GM19372 (cell line): Measurements from ENCODE around the gene GRID1.

Source experiments
- ATAC-seq: cut with Tn5 transposase; IDR thresholded peaks from one replicate; pipeline ENCODE4 v1.9.1; 2021; ENCODE audit warnings: mild to moderate bottlenecking, low read depth, moderate library complexity; ENCODE audit not compliant: unreplicated experiment

Gene GRID1

DNA sequence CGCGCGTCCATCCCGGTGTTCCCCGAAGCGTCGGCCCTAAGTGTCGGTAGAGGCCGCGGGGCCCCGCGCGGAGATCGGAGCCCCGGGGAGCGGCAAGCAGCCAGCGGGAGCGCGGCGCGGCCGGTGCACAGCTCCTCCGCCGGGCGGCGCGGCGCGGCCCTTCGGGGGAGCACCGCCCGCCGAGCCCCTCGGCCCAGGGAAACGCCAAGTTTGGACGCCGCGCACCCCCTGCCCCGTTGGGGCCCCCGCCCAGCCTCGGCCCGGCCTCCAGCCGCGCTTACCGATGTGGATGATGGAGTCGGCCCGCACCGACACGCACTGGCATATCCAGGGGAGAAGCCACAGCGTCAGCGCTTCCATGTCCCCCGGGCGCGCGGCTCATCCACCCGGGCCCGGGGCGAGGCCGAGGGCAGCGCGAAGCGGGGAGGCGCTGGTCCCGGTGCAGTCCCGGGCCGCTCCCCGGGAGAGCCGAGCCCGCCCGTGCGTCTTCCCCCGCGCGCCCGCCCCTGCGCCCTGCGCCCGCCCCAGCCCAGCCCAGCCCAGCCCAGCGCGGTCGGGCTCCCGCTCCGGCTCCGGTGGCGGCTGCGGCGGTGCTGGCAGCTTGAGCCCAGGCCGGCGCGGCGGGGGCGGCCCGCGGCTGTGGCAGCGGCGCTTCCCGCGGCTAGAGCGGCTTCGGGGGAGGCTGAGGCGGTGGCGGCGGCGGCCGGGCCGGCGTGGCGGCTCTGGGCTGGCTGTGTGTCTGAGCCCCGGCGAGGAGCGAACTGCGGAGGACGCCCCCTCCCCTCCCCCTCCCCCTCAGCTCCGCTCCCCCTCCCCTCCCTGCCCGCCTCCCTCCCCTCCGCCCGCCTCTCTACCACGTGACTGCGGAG is at the start of gene GRID1:
Gene GRID1, minus strand, starts transcription at position 763 of the 869 bp plus-strand sequence.
- no peak for ATAC-seq

DNA sequence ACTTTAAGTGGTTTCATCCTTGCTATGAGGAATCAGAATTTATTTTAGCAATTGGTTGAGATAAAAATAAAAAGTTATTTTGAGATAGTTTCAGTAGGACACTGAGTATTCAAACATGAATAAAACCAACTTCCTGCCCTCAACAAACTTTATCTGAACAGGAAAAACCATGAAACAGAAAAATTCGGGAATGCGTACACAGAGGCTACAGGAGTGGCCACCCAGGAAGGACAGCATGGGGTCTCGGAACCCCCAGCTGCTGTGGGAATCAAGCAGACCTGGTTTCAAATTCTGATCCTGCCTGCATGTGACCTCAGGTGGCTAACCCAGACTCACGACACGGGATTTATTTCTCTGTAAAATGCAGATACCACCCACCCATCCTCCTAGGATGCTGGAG is 49.0 kb upstream of the GRID1 start:
- ATAC-seq: no peak

DNA sequence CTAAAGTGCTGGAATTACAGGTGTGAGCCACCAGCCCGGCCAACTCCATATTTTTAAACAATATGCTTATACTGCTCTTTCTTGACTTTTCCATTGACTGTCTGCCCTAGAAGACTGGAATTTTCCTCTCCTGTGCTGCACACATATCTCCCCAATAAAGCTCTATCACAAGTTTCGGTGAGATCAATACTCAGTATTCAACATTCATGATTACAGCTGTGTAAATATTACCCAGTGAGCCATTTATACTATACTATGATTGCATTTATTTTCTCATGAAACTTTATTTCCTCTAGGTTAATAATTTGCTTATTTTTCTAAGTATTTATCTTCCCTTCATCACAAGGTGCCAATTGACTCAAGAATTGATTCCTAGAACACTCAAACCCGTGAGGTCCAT is 48.5 kb upstream of the GRID1 start:
- ATAC-seq: no peak

DNA sequence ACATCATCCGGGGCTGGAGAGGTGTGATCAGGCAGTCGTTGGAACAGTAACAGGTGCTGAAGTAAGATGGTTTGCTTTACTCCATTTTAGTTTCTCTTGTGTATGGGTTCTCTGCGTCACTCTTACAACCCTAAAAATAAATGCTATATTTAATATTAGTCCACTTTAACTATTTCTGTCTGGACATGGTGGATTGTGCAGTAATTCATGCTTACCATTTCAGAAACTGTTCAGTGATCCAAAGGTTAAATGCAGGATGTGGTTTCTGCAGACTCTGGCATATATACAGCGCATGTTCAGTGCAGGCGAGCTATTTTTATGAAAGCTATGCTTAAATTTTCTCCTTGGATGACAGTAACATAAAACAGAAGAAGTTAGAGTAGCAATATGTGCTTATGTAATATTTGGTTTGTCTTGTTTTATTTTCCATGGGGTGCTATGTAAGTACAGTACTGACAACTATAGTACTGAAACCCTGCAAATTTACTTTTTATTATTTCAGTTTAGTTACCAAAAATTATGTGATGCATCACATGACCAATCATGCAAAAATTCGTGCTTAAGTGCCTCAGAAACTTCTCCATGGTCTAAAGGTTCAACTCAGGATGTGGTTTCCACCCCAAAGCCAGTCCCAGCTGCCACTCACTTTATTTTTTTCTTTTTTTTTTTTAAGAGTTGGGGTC is 46.6 kb upstream of the GRID1 start:
- ATAC-seq: peak; percentile 58

DNA sequence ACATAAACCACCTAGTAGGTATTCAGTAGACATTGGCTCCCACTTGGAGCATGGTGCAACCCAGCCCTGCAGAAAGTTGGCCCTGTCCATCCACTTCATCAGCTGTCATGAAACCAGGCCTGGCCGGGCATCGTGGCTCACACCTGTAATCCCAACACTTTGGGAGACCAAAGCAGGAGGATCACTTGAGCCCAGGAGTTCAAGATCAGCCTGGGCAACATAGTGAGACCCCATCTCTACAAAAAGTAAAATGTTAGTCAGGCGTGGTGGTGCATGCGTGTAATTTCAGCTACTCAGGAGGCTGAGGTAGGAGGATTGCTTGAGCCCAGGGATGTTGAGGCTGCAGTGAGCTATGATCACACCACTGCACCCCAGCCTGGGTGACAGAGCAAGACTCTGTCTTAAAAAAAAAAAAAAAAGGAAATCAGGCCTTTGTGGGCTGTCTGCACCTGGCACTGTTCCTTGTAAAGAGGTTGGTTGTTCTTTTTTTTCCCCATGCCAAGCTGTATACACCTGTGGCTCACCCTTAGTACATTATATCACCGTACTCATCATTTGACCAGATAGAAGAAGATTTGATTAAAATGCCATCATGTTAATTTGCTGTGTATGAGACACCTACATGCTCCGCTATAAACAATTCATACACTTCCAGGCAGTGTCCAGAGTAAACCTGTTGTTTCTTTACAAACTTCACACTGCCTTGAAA is 45.4 kb upstream of the GRID1 start:
- no peak for ATAC-seq

DNA sequence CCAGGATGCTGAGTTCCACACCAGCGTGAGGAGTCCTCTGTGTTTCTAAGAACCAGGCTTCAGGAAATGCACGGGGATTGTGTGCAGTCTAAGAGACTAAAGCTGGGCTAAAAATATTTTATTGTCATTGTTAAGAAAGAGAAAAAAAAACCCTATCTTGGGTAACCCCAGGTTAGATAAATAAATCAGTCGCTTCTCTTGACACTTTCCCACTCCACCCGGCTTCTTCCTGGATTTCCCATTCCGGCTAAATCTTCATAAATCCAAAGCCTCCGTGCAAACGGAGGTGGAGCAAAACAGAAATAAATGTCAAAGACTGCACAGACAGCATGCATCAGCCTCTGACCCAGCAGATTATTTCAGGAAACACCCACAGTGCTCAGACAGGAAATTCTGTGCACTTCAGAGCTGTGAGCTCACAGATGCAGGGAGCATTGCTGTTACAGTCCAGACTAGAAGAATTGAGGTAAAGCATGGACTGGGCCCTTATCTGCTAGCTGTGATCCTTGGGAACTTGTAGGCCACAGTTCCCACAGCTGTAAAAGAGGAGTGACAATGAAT is 44.8 kb upstream of the GRID1 start:
- peak; percentile 59 for ATAC-seq

DNA sequence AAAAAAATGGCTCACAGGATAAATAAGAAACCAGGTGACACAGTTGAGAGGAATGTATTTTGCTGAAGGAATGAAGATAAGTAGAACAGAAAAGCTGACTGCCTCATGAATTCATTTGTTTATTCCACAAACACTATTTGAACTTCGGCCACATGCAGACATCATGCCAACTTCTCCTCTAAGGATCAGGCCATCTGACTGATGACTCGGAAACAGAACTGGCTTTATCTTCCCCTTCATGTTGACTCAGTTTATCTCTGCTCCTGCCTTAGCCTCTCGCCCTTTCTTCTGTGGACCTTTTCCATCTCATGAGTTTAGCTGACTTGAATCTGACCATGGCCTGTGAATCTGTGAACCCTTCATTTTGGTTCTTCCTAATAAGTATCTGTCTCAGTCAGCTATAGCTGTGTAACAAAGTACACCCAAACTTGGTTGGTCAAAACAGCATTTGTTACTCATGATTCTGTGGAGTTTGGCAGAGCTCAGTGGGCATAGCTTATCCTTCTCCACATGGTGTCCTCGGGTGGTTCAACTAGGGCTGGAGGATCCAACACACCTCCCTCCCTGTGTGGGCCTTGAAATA is 44.0 kb upstream of the GRID1 start:
- no peak for ATAC-seq

DNA sequence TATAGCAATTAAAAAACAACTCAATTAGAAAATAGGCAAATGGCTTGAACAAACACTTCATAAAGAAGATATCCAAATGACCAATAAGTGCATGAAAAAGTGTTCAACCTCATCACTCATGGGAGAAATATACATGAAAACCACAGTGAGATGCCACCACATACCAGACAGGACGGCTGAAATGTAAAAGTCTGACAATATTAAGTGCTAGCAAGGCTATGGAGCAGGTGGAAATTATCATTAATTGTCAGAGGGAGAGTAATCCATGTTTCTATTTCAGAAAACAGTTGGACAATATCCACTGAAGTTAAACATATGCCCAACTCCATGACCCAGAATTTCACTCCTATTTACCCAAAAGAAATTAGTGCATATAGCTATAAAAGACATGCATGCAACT is 42.6 kb upstream of the GRID1 start:
- no peak for ATAC-seq

DNA sequence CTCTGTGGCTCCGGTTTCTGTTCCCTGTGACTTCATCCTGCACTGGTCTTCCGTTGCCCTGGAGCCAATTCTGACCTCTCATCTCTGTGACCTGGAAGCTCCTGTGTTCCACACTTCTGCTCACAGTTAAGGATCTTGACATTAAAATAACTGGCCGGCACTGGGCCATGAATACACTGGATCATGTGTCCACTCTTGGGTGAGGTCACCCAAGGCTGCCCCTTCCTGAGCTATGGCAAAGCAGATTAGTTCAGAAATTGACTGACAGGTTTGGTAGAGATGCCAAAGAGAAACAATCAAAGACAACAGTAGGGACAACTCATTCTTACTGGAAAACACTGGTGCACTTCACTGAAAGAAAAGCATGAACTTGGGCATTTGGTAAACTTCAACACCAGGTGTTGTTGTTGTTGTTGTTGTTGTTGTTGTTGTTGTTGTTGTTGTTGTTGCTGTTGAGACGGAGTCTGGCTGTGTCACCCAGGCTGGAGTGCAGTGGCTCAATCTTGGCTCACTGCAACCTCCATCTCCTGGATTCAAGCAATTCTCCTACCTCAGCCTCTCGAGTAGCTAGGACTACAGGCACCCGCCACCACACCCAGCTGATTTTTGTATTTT is 36.7 kb upstream of the GRID1 start:
- no peak for ATAC-seq

DNA sequence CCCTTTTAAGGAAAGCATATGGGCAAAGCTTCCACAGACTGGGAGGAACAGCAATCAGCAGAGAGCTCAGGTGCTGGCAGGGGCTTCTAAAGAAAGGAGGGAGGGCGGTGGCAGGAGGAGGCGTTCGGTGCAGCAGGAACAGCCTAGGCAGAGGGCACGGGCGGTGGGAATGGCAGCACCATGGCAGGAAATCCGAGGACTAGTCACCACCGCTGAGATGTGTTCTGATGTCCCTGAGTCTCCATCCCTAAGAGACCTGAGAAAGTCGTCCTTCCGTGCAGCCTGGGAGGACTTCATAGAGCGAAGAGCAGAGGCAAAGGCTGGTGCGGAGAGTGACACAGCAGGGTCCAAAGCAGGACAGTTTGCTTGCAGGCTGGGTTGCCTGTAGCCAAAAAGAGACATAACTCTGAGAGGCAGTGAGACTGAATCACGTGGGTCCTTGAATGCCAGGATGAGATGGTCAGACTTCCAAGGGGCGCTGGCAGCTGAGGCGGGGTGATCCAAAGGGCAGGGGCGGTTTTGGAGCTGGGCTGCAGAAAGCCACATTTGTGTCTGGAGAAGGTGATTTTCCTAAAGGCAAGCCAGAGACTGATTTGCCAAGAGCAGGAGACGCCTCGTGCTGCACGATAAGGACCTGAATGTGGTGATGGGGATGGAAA is 35.8 kb upstream of the GRID1 start:
- no peak for ATAC-seq

DNA sequence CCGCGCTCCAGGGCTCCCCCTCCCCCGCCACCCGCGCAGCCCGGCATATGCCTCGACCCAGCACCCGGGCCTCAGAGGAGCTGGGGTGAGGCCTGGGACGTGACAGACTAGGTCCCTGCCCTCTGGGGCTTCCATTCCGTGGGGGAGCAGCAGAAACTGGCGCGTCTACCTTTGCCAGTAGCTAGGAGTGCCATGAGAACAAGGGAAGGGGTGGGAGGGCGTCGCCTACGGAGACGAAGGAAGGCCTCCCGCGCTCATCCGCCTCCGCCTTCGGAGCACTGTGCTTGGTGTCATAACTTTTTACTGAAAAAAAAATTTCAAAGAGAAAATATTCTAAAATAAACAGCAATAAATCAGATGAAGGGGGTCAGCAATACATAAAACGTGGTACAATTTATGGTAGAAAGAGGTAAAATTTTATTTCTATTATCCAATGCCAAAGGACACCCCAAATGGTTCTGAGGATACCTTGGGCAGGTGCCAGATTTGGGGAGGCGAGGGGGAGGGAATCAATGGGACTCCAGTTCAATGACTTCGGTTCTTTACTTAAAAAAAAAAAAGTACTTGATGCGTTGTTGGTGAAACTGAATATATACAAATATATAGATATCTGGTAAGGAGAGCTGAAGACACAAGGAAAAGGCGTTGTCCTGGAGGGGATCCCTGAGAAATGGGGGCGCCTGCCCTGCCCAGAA is 35.1 kb upstream of the GRID1 start:
- ATAC-seq: no peak

DNA sequence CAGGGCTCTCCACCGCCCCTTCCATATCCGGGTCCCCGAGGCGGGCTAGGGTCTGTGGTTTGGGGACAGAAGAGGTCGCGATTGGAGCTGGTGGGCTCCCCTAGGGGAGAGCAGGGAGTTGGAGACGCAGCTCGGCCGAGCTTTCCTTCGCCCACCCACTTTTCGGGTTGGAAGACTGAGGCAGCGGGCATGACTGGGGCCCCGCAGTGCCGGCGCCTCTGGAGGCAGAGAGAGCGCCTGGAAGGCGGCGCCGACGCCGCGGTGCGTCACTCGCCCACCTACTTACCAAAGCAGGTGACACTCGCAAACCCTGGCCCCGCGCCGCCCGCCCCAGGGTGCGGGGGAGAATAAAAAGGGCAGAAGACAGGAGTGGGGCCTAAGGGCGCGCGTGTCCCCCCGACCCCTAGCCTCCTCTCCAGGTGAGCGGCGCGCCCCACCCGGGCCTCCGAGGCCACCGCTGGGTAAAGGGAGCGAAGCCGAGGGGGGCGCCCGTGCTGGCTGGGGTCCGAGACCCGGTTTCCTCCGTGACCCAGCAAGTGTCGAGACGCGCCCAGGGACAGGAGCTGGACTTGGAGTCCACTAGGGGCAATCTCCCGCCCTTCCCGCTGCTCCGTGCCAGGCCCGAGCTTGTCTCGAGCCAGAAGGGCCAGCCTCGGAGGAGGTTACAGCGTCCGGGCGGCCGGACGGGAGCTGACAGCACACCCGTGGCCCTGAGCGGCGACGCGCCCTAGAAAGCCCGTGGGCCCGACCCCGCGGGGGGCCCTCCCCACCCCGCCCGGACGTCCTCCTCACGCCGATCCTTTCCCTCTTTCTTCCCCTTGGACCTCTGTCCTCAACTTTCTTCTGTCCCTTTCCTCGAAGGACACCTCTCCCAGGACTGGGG is 34.4 kb upstream of the GRID1 start:
- ATAC-seq: peak; percentile 41

DNA sequence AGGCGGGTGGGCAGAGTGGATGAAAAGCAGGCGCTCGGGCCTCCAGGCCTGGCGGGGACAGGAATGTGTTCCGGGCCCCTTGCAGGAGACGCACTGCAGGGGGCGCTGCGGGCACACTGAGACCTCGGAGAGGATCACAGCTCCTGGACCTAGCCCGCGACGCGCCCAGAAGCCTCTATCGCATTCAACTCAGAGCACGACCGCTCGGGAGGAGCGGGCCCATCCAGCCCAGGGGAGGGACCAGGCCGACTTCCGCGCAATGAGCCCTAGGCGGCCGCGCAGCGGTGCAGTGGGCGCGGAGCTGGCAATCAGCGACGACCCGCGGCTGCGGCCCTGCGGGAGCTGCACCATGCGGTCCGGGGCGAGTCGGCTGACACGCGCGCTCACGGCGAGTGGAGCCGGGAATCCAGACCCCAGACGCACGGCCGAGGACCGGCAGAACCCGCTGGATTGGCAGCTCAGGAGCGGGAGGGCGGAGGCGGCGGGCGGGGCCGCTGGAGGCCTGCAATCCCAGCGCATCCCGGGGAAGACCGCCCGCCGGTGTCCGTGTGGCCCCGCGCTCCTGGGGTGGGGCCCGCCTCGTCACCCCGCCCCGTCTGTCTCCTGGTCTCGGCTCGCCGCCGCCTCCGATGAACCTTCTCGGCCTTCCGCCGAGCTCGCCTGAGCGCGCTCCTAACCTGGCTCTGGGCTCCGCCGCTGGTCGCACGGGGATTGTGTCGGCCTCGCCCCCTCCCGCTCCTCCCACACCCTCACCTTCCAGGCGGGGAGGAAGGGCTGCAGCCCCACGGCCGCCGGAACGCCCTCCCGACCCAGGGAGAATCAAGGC is 33.5 kb upstream of the GRID1 start:
- peak; percentile 79 for ATAC-seq

DNA sequence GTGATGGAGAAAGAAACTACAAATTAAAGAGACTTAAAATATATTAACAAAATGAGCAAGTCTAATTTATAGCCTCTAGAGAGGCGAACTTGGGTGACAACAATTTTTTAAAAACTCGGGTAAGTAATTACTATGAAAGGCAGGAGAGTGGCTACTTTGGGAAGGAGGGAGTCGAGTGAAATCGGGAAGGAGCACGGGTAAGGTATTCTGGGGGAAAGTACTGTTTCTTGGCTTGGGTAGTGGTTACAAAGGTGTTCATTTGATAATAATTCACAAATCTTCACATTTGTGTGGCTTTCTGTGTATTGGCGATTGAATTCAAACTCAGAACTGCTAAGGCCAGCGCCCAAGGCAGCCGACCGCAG is 32.9 kb upstream of the GRID1 start:
- ATAC-seq: no peak

DNA sequence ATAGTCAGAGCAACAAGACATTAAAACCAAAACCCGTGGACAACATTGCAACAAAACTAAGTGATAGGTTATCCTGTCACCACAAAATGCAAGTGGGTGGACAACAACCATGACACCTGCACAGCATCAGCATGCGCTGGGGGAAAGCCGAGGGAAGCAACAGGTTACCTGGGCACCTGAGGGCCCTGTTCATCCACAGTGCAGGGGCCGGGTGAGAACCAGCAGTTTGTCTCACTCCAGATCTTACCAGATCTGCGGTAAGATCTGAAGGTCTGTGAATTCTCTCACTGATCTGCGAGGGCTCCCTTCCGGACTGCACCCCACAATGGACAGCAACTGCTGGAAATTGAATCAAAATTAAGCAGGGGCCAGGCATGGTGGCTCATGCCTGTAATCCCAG is 30.5 kb upstream of the GRID1 start:
- no peak for ATAC-seq

DNA sequence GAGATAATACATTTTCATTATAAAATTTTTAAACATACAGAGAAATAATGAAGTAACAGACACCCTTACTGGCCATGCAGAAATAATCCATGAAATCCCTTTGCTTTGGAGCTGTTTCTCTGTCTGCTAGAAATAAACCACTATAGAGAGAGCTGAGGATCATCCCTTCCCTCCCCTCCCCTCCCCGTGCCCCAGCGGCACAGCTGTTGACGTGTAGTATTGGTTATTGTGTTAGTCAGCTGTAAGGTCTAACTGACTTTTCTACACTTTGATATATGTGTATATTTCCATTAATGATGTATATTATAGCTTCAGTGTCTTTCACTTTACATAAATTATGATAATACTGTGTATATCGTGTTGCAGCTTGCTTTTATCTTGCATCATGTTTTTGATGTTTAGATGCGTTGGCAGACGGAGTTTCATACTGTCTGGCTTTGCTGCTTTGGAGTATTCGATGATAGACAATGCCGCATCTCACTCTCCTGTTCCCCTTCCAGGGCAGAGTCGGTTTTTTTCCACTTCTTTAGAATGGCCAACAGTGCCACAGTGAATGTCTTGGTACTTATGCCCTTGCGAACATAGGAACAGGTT is 27.4 kb upstream of the GRID1 start:
- ATAC-seq: no peak

DNA sequence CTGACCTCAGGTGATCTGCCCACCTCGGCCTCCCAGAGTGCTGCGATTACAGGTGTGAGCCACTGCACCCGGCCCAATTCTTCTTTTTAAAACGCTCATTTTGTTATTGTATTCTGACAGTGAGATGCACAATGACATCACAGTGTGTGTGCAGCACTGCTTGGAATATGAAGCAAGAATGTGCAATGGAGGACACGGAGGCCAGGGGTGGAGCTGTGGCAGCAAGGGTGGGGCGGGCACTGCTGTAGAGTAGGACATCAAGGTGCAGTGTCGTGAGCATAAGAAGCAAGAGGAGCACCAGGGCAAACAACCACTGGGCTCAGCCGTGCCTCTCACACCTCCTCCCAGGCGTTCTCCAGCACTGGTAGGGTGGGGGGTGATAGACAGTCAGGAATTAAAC is 26.8 kb upstream of the GRID1 start:
- ATAC-seq: no peak
